Ectodermal cell (in vitro differentiated cells): ENCODE data around the gene C11orf91.
"Not testable (repeated sequence)": the region's sequence is repeated elsewhere in the genome, so short reads cannot be mapped to it uniquely, and the experiment has no call there.

Source experiments
- H3K27ac ChIP-seq: 2 replicates; pipeline ENCODE4 v1.7.0; 2013; ENCODE audit warnings: mild to moderate bottlenecking, low read depth, low read length; ENCODE audit not compliant: insufficient read depth, poor library complexity, severe bottlenecking
- H3K27me3 ChIP-seq: 2 replicates; pipeline ENCODE4 v1.7.0; 2013; ENCODE audit warnings: mild to moderate bottlenecking, low read length; ENCODE audit not compliant: insufficient read depth, control insufficient read depth, poor library complexity, severe bottlenecking
- H3K36me3 ChIP-seq: one replicate; pipeline ENCODE4 v1.7.0; 2013; ENCODE audit warnings: low read length; ENCODE audit not compliant: control insufficient read depth, insufficient read depth
- H3K4me1 ChIP-seq: one replicate; pipeline ENCODE4 v1.7.0; 2013; ENCODE audit warnings: low read length; ENCODE audit not compliant: control insufficient read depth, insufficient read depth
- H3K4me3 ChIP-seq: 2 replicates; pipeline ENCODE4 v1.7.0; 2013; ENCODE audit warnings: low read depth, low read length, control low read depth; ENCODE audit not compliant: insufficient read depth
- H3K9me3 ChIP-seq: 2 replicates; pipeline ENCODE4 v1.7.0; 2013; ENCODE audit warnings: mild to moderate bottlenecking, low read length, moderate library complexity; ENCODE audit not compliant: control insufficient read depth
- WGBS, 2 experiments: methylation state at CpG; one replicate each; pipeline ENCODE4 v1.1.7; 2013; ENCODE audit warnings: missing lambda C conversion rate in 2 of 2; 5-methylcytosine and 5-hydroxymethylcytosine counted together

C11orf91 gene

DNA sequence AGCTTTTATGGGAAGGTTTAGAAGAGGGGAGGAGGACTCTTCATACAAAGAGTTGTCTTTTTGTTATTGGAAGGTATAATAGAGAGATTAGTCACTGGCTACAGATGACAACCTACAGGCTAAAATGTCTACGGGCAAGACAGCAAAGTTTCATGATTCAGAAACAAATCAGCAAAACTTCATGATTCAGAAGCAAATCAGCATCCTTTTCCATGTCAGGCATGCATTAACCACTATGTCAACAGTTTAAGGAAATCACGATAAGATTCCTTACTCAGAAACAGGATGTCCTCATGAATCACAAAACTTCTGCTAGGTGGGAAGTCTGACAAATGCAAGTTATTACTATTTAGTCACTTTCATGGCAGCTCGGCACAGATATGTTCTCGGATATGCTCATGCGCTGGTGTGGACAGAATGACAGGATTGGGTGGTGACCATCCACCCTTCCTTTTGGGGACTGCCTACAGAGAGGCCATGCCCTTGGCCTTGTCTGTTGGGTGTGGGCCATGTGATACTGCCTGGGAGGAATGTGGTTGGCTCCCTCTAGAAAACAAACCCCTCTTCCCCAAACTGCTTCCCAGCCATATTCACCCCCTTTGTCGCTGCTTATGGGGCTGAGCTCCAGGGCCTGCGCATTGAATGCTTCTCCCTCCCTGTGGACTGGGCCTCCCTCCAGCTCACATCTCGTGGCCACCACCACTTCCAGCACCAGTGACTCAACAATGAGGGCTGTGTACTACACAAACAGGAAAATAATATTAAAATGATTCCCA lies 10.1 kb downstream of the C11orf91 start:
- Histone ChIP-seq H3K9me3 (no peaks in the 10 kb centered on the region), H3K27ac (no peak overlapping the region), H3K27me3 (no peaks in the 10 kb centered on the region), H3K4me3 (no peak overlapping the region), H3K4me1 (peaks cover 30% of the 10 kb centered on the region), H3K36me3 (no peaks in the 10 kb centered on the region)
- 96 to 97% methylated on average over 8 of the region's 8 CpGs for WGBS, 2 experiments

DNA sequence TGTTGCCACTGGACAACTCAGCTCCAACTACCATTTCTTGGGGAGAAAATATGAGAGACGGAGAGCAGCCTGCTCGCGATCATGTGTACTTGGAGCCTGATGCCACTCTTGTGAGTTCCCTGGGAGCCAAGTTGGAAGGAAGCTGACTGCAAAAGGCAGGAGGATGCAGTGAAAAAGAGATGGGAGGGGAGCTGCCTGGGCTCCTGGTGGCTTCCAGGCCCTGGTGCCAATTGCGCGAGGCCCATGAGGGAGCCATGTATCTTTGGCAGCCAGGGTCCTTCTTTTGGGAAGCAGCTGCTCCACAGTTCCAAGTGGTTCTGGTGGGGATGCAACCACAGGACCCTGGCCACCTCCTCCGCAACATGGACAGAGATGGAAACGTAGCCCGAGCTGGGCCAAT lies 11.1 kb downstream of the C11orf91 start:
- Histone ChIP-seq H3K4me1 (peaks cover 21% of the 10 kb centered on the region), H3K27me3 (no peaks in the 10 kb centered on the region), H3K4me3 (no peak overlapping the region), H3K9me3 (no peaks in the 10 kb centered on the region), H3K36me3 (no peaks in the 10 kb centered on the region), H3K27ac (no peak overlapping the region)
- 95 to 96% methylated on average over 8 of the region's 8 CpGs for WGBS, 2 experiments

DNA sequence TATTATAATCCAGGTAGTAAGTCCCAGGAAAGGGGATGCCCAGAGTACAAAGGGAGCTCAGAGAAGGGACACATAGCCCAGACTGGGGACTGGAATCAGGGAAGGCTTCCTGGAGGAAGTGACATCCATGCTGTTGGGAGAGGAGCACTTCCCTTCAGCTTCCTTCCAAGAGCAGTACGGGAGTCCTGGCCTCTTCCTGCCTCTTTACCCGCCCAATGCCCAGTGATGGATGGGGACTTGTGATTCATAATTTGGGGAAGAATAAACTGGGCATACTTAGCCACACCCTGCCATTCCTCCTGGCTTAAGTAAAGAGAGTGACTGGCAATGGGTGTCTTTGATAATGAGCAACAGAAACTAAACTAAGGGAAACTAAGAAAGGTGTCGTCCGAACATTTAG lies 11.5 kb downstream of the C11orf91 start:
- no peak overlapping the region for H3K4me3 ChIP-seq
- WGBS, 2 experiments, result 95 to 96% methylated on average over 4 of the region's 4 CpGs
- H3K9me3 ChIP-seq, result no peaks in the 10 kb centered on the region
- H3K27ac ChIP-seq, result no peak overlapping the region
- no peaks in the 10 kb centered on the region for H3K27me3 ChIP-seq
- no peaks in the 10 kb centered on the region for H3K36me3 ChIP-seq
- H3K4me1 ChIP-seq, result peaks cover 21% of the 10 kb centered on the region

- no peaks in the 10 kb centered on the region for H3K36me3 ChIP-seq
- no peak overlapping the region for H3K27ac ChIP-seq
Observed at GRCh38 chr11:33687733-33688479, 12.7 kb downstream of the C11orf91 start.

GRCh38 chr11:33685082-33685481 lies 15.5 kb downstream of the C11orf91 start:
- WGBS, 2 experiments, result 86 to 87% methylated on average over 3 of the region's 3 CpGs
- no peaks in the 10 kb centered on the region for H3K27me3 ChIP-seq
- no peak overlapping the region for H3K27ac ChIP-seq
- no peaks in the 10 kb centered on the region for H3K9me3 ChIP-seq
- no peaks in the 10 kb centered on the region for H3K36me3 ChIP-seq
- peaks cover 4% of the 10 kb centered on the region for H3K4me1 ChIP-seq
- H3K4me3 ChIP-seq, result no peak overlapping the region

More at GRCh38 chr11:33687733-33688479, 12.7 kb downstream of the C11orf91 start:
- Histone ChIP-seq H3K27me3 (no peaks in the 10 kb centered on the region), H3K4me3 (no peak overlapping the region), H3K9me3 (no peaks in the 10 kb centered on the region), H3K4me1 (peaks cover 20% of the 10 kb centered on the region)
- 41 to 52% methylated on average over 2 of the region's 2 CpGs for WGBS, 2 experiments

- H3K27me3 ChIP-seq, result no peaks in the 10 kb centered on the region
- no peak overlapping the region for H3K4me3 ChIP-seq
- peaks cover 4% of the 10 kb centered on the region for H3K4me1 ChIP-seq
- H3K36me3 ChIP-seq, result no peaks in the 10 kb centered on the region
- 47 to 57% methylated on average over 5 of the region's 5 CpGs for WGBS, 2 experiments
- H3K9me3 ChIP-seq, result no peaks in the 10 kb centered on the region
- H3K27ac ChIP-seq, result no peak overlapping the region
Observed at GRCh38 chr11:33684003-33684706, 16.5 kb downstream of the C11orf91 start.

DNA sequence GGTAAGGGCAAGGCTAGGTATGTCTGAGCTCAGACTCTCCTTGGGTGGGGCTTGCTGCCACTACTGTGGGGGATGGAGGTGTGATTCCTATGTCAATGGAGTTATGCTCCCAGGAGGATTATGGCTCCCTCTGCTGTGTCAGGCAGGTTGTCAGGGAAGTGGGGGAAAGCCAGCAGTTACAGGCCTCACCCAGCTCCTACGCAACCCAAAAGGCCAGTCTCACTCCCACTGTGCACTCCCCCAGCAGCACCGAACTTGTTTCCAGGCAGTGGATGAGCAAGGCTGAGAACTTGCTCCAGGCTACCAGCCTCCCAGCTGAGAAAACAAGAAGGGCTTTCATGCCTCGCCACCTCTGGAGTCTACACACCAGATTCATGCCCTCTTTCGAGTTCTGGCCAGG lies 18.2 kb downstream of the C11orf91 start:
- Histone ChIP-seq H3K4me1 (peaks cover 4% of the 10 kb centered on the region), H3K27ac (no peak overlapping the region), H3K36me3 (no peaks in the 10 kb centered on the region), H3K4me3 (no peak overlapping the region), H3K27me3 (no peaks in the 10 kb centered on the region), H3K9me3 (no peaks in the 10 kb centered on the region)
- WGBS, 2 experiments, result 83 to 85% methylated on average over 4 of the region's 4 CpGs

DNA sequence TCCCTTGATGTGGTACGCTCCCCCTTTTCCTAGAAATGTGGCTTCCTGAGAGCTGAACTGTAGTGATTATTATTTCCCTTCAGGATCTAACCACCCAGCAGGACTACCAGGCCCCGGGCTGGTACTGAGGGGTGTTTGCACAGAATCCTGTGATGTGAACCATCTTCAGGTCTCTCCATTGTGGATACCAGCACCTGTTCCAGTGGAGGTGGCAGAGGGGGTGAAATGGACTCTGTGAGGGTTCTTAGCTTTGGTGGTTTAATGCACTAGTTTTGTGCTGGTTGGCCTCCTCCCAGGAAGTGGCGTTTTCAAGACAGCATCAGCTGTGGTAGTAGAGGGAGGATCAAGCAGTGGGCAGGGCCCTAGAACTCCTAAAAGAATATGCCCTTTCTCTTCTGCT lies 18.6 kb downstream of the C11orf91 start:
- 91 to 97% methylated on average over 3 of the region's 3 CpGs for WGBS, 2 experiments

DNA sequence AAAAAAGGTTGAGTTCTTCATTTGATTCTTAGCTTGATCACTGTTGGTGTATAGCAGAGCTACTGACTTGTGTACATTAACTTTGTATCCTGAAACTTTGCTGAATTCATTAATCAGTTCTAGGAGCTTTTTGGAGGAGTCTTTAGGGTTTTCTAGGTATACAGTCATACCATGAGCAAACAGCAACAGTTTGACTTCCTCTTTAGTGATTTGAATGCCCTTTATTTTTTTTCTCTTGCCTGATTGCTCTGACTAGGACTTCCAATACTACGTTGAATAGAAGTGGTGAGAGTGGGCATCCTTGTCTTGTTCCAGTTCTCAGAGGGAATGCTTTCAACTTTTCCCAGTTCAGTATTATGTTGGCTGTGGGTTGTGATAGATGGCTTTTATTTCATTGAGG lies 22.0 kb downstream of the C11orf91 start:
- WGBS, 2 experiments, result 82 to 89% methylated on average over 1 of the region's 1 CpG
- not testable (repeated sequence) for H3K27ac ChIP-seq, H3K36me3 ChIP-seq, H3K4me3 ChIP-seq, H3K27me3 ChIP-seq, H3K4me1 ChIP-seq, H3K9me3 ChIP-seq

More for the DNA sequence above, 18.6 kb downstream of the C11orf91 start:
- Histone ChIP-seq H3K27me3 (no peaks in the 10 kb centered on the region), H3K36me3 (no peaks in the 10 kb centered on the region), H3K4me3 (no peak overlapping the region), H3K9me3 (no peaks in the 10 kb centered on the region), H3K27ac (no peak overlapping the region), H3K4me1 (peaks cover 4% of the 10 kb centered on the region)
